KG1 (cell line): ENCODE data around the gene TRPM2.
"Not testable (repeated sequence)": the region's sequence is repeated elsewhere in the genome, so short reads cannot be mapped to it uniquely, and the experiment has no call there.

ENCODE experiments used
- DNase-seq: peaks from one replicate; lab custom pipeline; 2025; lab: John Stamatoyannopoulos, UW

The TRPM2 gene

GRCh38 chr21:44463724-44464123 lies 110.3 kb downstream of the TRPM2 start:
- DNase-seq = no peak

- DNase-seq = no peak
These were observed 110.9 kb downstream of the TRPM2 start for GRCh38 chr21:44464351-44464750.

GRCh38 chr21:44466351-44466954 lies 113.0 kb downstream of the TRPM2 start:
- no peak for DNase-seq

- DNase-seq = no peak
These were observed 113.8 kb downstream of the TRPM2 start for GRCh38 chr21:44466996-44467858.

GRCh38 chr21:44467859-44468195 lies 114.4 kb downstream of the TRPM2 start:
- no peak for DNase-seq

- DNase-seq = no peak
These were observed 117.9 kb downstream of the TRPM2 start for GRCh38 chr21:44471341-44471740.

GRCh38 chr21:44471996-44472395 lies 118.6 kb downstream of the TRPM2 start:
- no peak for DNase-seq

GRCh38 chr21:44473915-44474555 lies 120.6 kb downstream of the TRPM2 start:
- DNase-seq = no peak

- DNase-seq = no peak
These were observed 121.9 kb downstream of the TRPM2 start for GRCh38 chr21:44475266-44475845.

- no peak for DNase-seq
These were observed 123.7 kb downstream of the TRPM2 start for GRCh38 chr21:44477131-44477530.

GRCh38 chr21:44477712-44478111 lies 124.3 kb downstream of the TRPM2 start:
- DNase-seq = no peak

GRCh38 chr21:44478124-44478800 lies 124.8 kb downstream of the TRPM2 start:
- no peak for DNase-seq

- no peak for DNase-seq
These were observed 125.4 kb downstream of the TRPM2 start for GRCh38 chr21:44478801-44479167.

GRCh38 chr21:44479556-44480199 lies 126.3 kb downstream of the TRPM2 start:
- DNase-seq = not testable (repeated sequence)

- no peak for DNase-seq
These were observed 127.0 kb downstream of the TRPM2 start for GRCh38 chr21:44480200-44481053.

- no peak for DNase-seq
These were observed 129.3 kb downstream of the TRPM2 start for GRCh38 chr21:44482581-44483287.

GRCh38 chr21:44483288-44484237 lies 130.1 kb downstream of the TRPM2 start:
- no peak for DNase-seq

- DNase-seq = no peak
These were observed 131.3 kb downstream of the TRPM2 start for GRCh38 chr21:44484498-44485253.
